ENCODE results near the gene WDR88.
A peak's percentile ranks its signal among the peaks of the same experiment; 100 is the strongest.
"Not testable (repeated sequence)": the region's sequence is repeated elsewhere in the genome, so short reads cannot be mapped to it uniquely, and the experiment has no call there.

The WDR88 gene

DNA sequence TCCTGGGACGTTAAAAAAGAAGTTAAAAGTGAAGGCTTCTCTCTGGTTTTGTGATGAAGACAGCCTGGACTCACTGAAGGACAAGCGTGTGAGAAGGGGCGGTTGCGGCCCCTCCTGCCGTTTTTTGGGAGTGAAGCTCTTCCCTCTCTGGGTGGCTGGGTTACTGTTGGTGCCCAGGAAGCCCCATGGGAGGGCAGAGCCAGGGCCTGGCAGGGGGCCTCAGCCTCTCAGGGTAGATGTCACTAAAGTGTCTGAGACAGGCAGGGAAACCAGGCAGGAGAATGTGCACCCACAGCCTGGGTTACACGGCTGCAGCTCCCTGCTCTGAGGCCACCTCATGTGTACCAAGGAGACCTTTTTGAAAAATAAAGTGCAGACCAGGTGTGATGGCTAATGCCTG, 1.5 kb upstream of the WDR88 start:
- no peak for DNase-seq

- no peak for DNase-seq
Observed at GRCh38 chr19:33132425-33132824, 511 bp downstream of the WDR88 start.

- DNase-seq, result no peak
Observed at GRCh38 chr19:33133438-33134031, 1.6 kb downstream of the WDR88 start.

GRCh38 chr19:33134571-33135041, 2.7 kb downstream of the WDR88 start:
- DNase-seq, result peak; percentile 64 to 73

- no peak for DNase-seq
Observed at GRCh38 chr19:33139165-33139564, 7.3 kb downstream of the WDR88 start.

- peak; percentile 69 for DNase-seq
Observed at GRCh38 chr19:33143897-33144405, 12.0 kb downstream of the WDR88 start.

GRCh38 chr19:33146209-33146608, 14.3 kb downstream of the WDR88 start:
- no peak for DNase-seq

- no peak for DNase-seq
Observed at GRCh38 chr19:33147538-33147937, 15.6 kb downstream of the WDR88 start.

DNA sequence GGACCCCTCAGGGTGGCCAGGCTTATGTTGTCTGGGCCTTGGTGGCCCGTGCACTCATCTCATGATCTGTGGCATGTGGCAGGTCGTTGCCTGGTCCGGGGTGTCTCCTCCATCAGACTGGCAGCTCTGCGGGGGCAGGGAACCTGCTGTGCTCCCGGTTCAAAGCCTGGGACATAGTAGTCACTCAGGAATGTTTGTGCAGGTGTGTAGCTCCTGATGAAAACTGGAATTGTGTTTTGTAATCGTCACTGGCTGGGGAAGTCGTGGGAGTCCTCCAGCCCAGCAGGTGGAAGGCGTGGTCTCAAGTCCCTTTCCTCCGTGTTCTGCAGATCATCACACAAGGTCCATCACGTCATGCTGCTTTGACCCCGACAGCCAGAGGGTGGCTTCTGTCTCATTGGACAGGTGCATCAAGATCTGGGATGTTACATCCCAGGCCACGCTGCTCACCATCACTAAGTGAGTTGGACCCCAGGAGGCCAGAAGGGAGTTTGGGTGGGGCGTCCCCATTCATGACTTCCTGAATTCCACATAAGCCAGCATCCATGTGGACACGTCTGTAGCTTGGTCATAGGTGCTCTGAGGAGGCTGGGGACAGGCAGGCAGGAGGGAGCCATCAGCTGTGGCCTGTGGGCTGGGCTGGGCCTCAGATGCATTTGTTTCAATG, 19.1 kb downstream of the WDR88 start:
- no peak for DNase-seq

GRCh38 chr19:33152176-33152575, 20.3 kb downstream of the WDR88 start:
- no peak for DNase-seq

DNA sequence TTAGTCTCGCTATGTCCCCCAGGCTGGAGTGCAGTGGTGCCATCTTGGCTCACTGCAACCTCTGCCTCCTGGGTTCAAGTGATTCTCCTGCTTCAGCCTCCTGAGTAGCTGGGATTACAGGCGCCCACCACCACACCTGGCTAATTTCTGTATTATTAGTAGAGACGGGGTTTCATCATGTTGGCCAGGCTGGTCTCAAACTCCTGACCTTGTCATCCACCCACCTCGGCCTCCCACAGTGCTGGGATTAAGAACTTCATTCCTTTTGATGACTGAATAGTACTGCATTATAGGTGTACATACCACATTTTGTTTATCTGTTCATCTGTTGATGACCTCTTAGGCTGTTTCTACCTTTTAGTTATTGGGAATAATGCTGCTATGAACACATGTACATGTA, 20.7 kb downstream of the WDR88 start:
- DNase-seq, result not testable (repeated sequence)

DNA sequence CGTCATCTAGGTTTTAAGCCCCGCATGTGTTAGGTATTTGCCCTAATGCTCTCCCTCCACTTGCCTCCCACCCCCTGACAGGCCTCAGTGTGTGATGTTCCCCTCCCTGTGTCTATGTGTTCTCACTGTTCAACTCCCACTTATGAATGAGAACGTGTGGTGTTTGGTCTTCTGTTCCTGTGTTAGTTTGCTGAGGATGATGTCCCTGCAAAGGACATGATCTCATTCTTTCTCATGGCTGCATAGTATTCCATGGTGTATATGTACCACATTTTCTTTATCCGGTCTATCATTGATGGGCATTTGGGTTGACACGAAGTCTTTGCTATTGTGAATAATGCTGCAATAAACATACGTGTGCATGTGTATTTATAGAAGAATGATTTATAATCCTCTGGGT, 22.4 kb downstream of the WDR88 start:
- not testable (repeated sequence) for DNase-seq

- no peak for DNase-seq
Observed at GRCh38 chr19:33156334-33156733, 24.4 kb downstream of the WDR88 start.

DNA sequence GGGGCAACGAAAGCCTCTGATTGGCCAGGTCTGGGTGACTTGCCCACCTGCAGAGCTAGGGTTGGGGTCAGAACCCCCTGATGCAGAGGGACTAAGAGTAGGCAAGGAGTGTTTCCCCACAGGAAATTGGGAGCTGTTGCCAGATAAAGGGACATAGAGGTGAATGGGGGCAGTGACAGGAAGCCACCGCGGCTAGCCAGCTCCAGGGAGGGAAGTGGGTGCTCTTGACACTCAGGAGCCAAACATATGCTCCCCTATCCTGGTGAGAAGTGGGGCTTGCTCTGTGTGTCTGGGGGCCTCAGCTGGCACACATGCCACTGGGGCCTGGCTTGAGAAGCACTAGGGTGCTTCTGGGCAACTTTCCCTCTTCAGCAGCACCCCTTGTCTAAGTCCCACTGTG, 26.0 kb downstream of the WDR88 start:
- DNase-seq, result no peak

DNA sequence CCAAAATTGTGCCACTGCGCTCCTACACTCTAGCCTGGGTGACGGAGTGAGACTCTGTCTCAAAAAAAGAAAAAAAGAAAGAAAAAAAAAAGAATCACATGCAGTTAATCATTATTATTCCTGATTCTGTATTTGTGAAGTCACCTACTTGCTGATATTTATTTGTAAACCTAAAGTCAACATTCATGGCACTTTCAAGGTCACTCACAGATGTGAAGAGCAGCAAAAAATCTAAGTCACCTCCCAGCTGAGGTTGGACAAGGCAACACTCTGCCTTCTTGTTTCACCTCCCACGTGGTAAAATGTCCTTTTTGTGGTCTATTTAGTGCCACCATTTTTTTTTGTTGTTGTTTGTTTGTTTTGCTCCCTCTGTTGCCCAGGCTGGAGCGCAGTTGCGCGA, 26.5 kb downstream of the WDR88 start:
- DNase-seq, result no peak

GRCh38 chr19:33159149-33159548, 27.2 kb downstream of the WDR88 start:
- DNase-seq, result no peak

GRCh38 chr19:33159893-33160292, 28.0 kb downstream of the WDR88 start:
- no peak for DNase-seq

DNA sequence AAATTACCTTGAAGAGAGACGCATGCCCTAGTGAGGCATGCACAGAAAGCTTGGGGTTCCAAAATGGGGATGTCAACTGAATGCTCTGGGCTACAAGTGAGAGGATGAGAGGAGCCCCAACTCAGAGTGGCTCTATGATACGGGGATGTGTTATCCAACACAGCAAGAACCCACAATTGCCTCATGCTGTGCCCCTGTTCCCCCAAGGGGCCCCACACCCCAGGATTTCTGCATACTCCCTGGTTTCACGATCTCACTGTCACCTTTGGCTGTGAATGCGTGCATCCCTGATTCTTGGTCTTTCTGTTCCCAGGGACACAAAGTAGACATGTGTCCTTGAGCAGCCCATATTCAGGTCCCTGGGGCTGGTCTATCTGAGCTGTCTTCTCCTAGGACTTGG, 29.3 kb downstream of the WDR88 start:
- no peak for DNase-seq

- DNase-seq, result no peak
Observed at GRCh38 chr19:33163481-33163880, 31.6 kb downstream of the WDR88 start.

DNA sequence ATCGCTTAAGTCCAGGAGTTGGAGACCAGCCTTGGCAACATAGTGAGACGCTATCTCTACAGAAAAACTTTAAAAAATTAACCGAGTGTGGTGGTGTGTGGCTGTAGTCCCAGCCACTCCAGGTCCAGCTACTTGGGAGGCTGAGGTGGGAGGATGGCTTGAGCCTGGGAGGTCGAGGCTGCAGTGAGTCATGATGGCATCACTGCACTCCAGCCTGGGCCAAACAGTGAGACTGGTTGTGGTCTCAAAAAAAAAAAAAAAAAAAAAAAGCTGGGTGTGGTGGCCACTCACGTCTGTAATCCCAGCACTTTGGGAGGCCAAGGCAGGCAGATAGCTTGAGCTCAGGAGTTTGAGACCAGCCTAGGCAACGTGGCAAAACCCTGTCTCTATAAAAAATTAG, 34.1 kb downstream of the WDR88 start:
- not testable (repeated sequence) for DNase-seq

DNA sequence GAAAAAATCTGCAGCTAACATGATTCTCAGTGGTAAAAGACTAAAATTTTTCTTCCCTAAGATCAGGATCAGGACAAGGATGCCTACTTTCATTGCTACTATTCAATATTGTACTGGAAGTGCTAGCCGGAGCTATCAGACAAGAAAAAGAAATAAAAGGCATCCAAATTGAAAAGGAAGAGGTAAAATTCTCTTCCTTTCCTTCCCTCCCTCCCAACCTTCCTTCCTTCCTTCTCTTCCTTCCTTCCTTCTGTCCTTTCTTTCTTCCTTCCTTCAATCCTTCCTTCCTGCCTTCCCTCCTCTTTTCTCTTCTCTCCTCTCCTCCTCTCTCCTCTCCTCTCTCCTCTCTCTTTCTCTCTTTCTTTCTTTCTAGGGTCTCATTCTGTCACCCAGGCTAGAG, 35.5 kb downstream of the WDR88 start:
- no peak for DNase-seq

- DNase-seq, result no peak
Observed at GRCh38 chr19:33168528-33168927, 36.6 kb downstream of the WDR88 start.

GRCh38 chr19:33171222-33171795, 39.4 kb downstream of the WDR88 start:
- DNase-seq, result no peak

DNA sequence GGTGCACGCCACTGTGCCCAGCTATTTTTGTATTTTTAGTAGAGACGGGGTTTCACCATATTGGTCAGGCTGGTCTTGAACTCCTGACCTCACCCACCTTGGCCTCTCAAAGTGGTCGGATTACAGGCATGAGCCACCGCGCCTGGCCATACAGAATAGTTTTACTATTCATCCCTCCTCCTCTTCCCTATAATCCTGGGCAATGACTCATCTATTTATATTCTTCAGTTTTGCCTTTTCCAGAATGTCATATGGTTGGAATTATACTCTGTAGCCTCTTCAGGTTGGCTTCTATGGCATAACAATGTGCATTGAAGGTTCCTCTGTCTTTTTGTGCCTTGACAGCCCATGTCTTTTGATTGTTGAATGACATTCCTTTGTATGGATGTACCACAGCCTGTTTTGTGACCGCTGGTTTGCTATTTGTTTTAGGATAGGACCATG, 40.0 kb downstream of the WDR88 start:
- no peak for DNase-seq
